Measurements from ENCODE around the gene TTLL10. TPM values are rescaled to one million over a fixed set of nuclear protein-coding genes. Genes with fewer than 3 reads are reported as not detected.

Gene TTLL10
- total and polyA plus RNA-seq, 2 of the 4 experiments (the other 2 are of a cell fraction), result not detected

DNA sequence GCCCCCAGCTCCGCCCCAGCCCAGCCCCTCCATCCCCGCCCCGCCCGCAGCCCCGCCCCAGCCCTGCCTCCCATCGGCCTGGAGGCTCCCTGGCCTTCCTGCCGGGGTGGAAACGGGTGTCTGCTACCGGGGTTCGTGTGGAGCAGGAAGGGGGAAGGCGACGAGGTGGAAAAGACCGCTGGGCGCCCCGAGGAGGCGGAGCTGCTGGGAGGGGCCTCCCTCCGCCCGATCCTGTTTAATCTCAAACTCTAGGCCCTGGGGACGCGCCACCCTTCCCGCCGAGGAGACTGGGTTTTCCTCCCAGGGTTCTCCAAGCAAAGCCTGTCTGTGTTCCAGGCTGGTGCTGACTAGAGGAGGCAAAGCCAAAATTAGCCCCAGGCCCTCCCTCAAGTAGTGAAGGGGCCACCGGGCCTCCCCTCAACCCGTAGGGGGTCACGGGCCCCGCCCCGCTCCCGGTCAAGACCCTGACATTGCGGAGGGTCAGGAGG, 16.2 kb upstream of the TTLL10 start:
- DNase-seq (peak; percentile 79), ATAC-seq (ENCODE audit: low read depth) (peak; percentile 97)
- WGBS, 2 experiments (ENCODE audit: extremely low coverage in 2 of 2, insufficient read length in 1 of 2), result no CpG with 5 or more reads among the region's 29 CpGs
- H3K14ac ChIP-seq (replicated peaks; ENCODE audit: low read depth, low read length), result peak overlapping the region; percentile 98
- peak overlapping the region; percentile 98 for H2AK9ac ChIP-seq (replicated peaks; ENCODE audit: low read depth, low read length, poor library complexity)
- no peak overlapping the region for H2BK20ac ChIP-seq (ENCODE audit: low read depth, low read length)
- in situ Hi-C loops (cut with MboI; ENCODE audit: low sequenced_read_pairs) (no loop called here), intact Hi-C loops (cut with micrococcal nuclease) (no loop called here), dilution Hi-C loops (cut with HindIII; ENCODE audit: low sequenced_read_pairs, unreplicated experiment) (no loop called here)
- H2BK5ac ChIP-seq (ENCODE audit: low read depth, low read length, poor library complexity, severe bottlenecking), result no peak overlapping the region
- H2AK5ac ChIP-seq (ENCODE audit: low read depth, low read length), result peak overlapping the region; percentile 82
- H3K79me1 ChIP-seq (ENCODE audit: low read depth in 1 of 2, low read length in 2 of 2), result no peaks in the 10 kb centered on the region
- H2BK15ac ChIP-seq (ENCODE audit: low read depth, low read length), result no peak overlapping the region
- no TSS peak for BruUV-seq (replicated peaks)
- H3K9ac ChIP-seq (ENCODE audit: low read depth, low read length), result peak overlapping the region; percentile 47
- H4K91ac ChIP-seq (ENCODE audit: insufficient read depth, low read depth, low read length), result peak overlapping the region; percentile 95
- 0 out of 2 replicates have a peak overlapping the region, but pooled peaks have one; percentile 10 for H3K56ac ChIP-seq (ENCODE audit: extremely low read depth, insufficient read depth, low read length)
- no peaks in the 10 kb centered on the region; the same call in 1 of the 2 replicates for H3K9me3 ChIP-seq (ENCODE audit: control insufficient read depth, insufficient read depth, low read length)
- H2BK120ac ChIP-seq (ENCODE audit: low read depth, low read length), result peak overlapping the region; percentile 54
- H3K27ac ChIP-seq (ENCODE audit: insufficient read depth, low read length), result peak overlapping the region; percentile 28
- ChIA-PET CTCF (no interaction called here), POLR2A (ENCODE audit: unreplicated experiment) (no interaction called here)
- peak overlapping the region; percentile 2; the same call in 1 of the 2 replicates for H3K18ac ChIP-seq (ENCODE audit: low read depth, low read length)
- H3K9me1 ChIP-seq (ENCODE audit: insufficient read depth, low read length), result no peaks in the 10 kb centered on the region; the same call in 1 of the 2 replicates
- peaks cover 11% of the 10 kb centered on the region for H3K4me1 ChIP-seq (ENCODE audit: control insufficient read depth, insufficient read depth, low read length)
- H3K36me3 ChIP-seq (ENCODE audit: control insufficient read depth, insufficient read depth, low read length), result no peaks in the 10 kb centered on the region
- TF ChIP-seq CEBPB (IDR thresholded peaks at IDR 0.05; ENCODE audit: low read depth, low read length), result no peak
- no peak for TF ChIP-seq CHD1 (IDR thresholded peaks at IDR 0.05; ENCODE audit: low read depth, low read length)
- TF ChIP-seq POLR2A (IDR thresholded peaks at IDR 0.05; ENCODE audit: low read depth, low read length), result peak; percentile 60; the same call in 1 of the 2 replicates
- TF ChIP-seq, protein P1, sequence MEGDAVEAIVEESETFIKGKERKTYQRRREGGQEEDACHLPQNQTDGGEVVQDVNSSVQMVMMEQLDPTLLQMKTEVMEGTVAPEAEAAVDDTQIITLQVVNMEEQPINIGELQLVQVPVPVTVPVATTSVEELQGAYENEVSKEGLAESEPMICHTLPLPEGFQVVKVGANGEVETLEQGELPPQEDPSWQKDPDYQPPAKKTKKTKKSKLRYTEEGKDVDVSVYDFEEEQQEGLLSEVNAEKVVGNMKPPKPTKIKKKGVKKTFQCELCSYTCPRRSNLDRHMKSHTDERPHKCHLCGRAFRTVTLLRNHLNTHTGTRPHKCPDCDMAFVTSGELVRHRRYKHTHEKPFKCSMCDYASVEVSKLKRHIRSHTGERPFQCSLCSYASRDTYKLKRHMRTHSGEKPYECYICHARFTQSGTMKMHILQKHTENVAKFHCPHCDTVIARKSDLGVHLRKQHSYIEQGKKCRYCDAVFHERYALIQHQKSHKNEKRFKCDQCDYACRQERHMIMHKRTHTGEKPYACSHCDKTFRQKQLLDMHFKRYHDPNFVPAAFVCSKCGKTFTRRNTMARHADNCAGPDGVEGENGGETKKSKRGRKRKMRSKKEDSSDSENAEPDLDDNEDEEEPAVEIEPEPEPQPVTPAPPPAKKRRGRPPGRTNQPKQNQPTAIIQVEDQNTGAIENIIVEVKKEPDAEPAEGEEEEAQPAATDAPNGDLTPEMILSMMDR (conservative IDR thresholded peaks at IDR 0.05; ENCODE audit: low read depth, low read length), result no peak
- peak; percentile 47; the same call in 1 of the 2 replicates for TF ChIP-seq MAZ (IDR thresholded peaks at IDR 0.05; ENCODE audit: borderline replicate concordance, low read depth, low read length)
- TF ChIP-seq MXI1 (IDR thresholded peaks at IDR 0.05; ENCODE audit: borderline replicate concordance, low read depth, low read length), result no peak
- no peak for TF ChIP-seq BHLHE40 (IDR thresholded peaks at IDR 0.05; ENCODE audit: low read depth, low read length)
- no peak for TF ChIP-seq RAD21 (IDR thresholded peaks at IDR 0.05; ENCODE audit: low read length)
- no peak for TF ChIP-seq ELK1 (IDR thresholded peaks at IDR 0.05; ENCODE audit: borderline replicate concordance, low read depth, low read length)
- no peaks in the 10 kb centered on the region for H3K27me3 ChIP-seq (ENCODE audit: control insufficient read depth, insufficient read depth, low read length)
- H3K23ac ChIP-seq (ENCODE audit: low read depth, low read length), result peak overlapping the region; percentile 97; the same call in 1 of the 2 replicates
- peak overlapping the region; percentile 96 for H2AFZ ChIP-seq (replicated peaks; ENCODE audit: low read length, poor library complexity)
- H3K4me2 ChIP-seq (ENCODE audit: low read depth, low read length), result peak overlapping the region; percentile 56
- H3K4ac ChIP-seq (ENCODE audit: low read depth, low read length), result peak overlapping the region; percentile 99
- H3K4me3 ChIP-seq (ENCODE audit: insufficient read depth, low read depth, low read length), result peak overlapping the region; percentile 16
- peak overlapping the region; percentile 90 to 100 for H4K8ac ChIP-seq (ENCODE audit: low read depth in 2 of 2, low read length in 2 of 2)
- no peaks in the 10 kb centered on the region for H4K20me1 ChIP-seq (ENCODE audit: insufficient read depth, low read length)
- peak overlapping the region; percentile 38 for H4K5ac ChIP-seq (ENCODE audit: low read depth, low read length)
